SK-N-SH (cell line): ENCODE measurements around the gene E2F4. TPM values are rescaled to one million over a fixed set of nuclear protein-coding genes. Genes with fewer than 3 reads are reported as not detected.

Experiments
- CTCF ChIA-PET: fragments of 300-600, 350-600 bp; formaldehyde crosslinking; extraction: SDS; loops from one replicate; lab custom pipeline; 2021; lab: Yijun Ruan, JAX
- POLR2A ChIA-PET: fragments of 350-600 bp; sonication (Branson Sonifier 250); formaldehyde crosslinking; extraction: SDS; loops from one replicate; lab custom pipeline; 2020; ENCODE audit warnings: antibody characterized with exemption, inconsistent platforms; lab: Yijun Ruan, JAX
- DNase-seq: peaks from one replicate; pipeline ENCODE4 v3.0.0; 2012
- H2AFZ ChIP-seq: fragments of 200-600 bp; sonication (generic); 2 replicates; pipeline ENCODE4 v1.8.1; 2016; ENCODE audit warnings: antibody characterized with exemption, mild to moderate bottlenecking, low read depth
- H3F3A ChIP-seq: fragments of 200-600 bp; sonication (generic); replicated peaks from 2 replicates; pipeline ENCODE3; 2016; ENCODE audit warnings: antibody characterized with exemption, mild to moderate bottlenecking; ENCODE audit not compliant: insufficient read depth
- H3K27ac ChIP-seq, 2 experiments: fragments of 200-500 bp in 1 of 2; fragments of 200-600 bp in 1 of 2; sonication (Bioruptor generic) in 1 of 2; sonication (generic), shearing (Covaris generic) in 1 of 2; 2 replicates each; pipeline versions ENCODE4 v1.5.1 to v1.6.1; 2014 to 2016; ENCODE audit warnings: low read depth in 2 of 2, inconsistent platforms in 1 of 2, low read length in 1 of 2, mild to moderate bottlenecking in 1 of 2, mixed read lengths in 1 of 2
- H3K27me3 ChIP-seq: fragments of 200-600 bp; sonication (generic), shearing (Covaris generic); 2 replicates; pipeline ENCODE4 v1.6.1; 2016; ENCODE audit warnings: mixed run types; ENCODE audit not compliant: insufficient read depth
- H3K36me3 ChIP-seq, 2 experiments: fragments of 200-500 bp in 1 of 2; fragments of 200-600 bp in 1 of 2; sonication (Bioruptor generic) in 1 of 2; sonication (generic) in 1 of 2; replicated peaks in 1 of 2; 2 replicates each; pipeline versions ENCODE3 to v1.5.1; 2014 to 2016; ENCODE audit warnings: low read length in 1 of 2, mild to moderate bottlenecking in 1 of 2; ENCODE audit not compliant: insufficient read depth in 2 of 2, control insufficient read depth in 1 of 2
- H3K4me1 ChIP-seq, 2 experiments: fragments of 200-500 bp in 1 of 2; fragments of 200-600 bp in 1 of 2; sonication (Bioruptor generic) in 1 of 2; sonication (generic), shearing (Covaris generic) in 1 of 2; 2 replicates each; pipeline versions ENCODE4 v1.5.1 to v1.6.1; 2014 to 2016; ENCODE audit warnings: low read depth in 1 of 2, low read length in 1 of 2, mixed run types in 1 of 2; ENCODE audit not compliant: insufficient read depth in 2 of 2, control insufficient read depth in 1 of 2
- H3K4me2 ChIP-seq: fragments of 200-600 bp; sonication (generic), shearing (Covaris generic); 2 replicates; pipeline ENCODE4 v1.6.1; 2017; ENCODE audit warnings: mixed run types
- H3K4me3 ChIP-seq, 2 experiments: fragments of 200-500 bp in 1 of 2; fragments of 200-600 bp in 1 of 2; sonication (Bioruptor generic) in 1 of 2; sonication (generic), shearing (Covaris generic) in 1 of 2; 2 replicates each; pipeline versions ENCODE4 v1.5.1 to v1.8.1; 2014 to 2016; ENCODE audit warnings: low read depth in 2 of 2, inconsistent platforms in 1 of 2, low read length in 1 of 2, mild to moderate bottlenecking in 1 of 2, mixed read lengths in 1 of 2, moderate library complexity in 1 of 2
- H3K79me2 ChIP-seq: fragments of 200-600 bp; sonication (generic); 2 replicates; pipeline ENCODE4 v1.8.1; 2017; ENCODE audit warnings: mild to moderate bottlenecking; ENCODE audit not compliant: insufficient read depth
- H3K9ac ChIP-seq: fragments of 200-600 bp; sonication (generic); 2 replicates; pipeline ENCODE4 v1.6.1; 2017; ENCODE audit warnings: mixed run types
- H3K9me2 ChIP-seq: fragments of 200-600 bp; sonication (generic); 2 replicates; pipeline ENCODE4 v1.6.1; 2017; ENCODE audit warnings: mixed run types
- H3K9me3 ChIP-seq: fragments of 200-600 bp; sonication (generic); 2 replicates; pipeline ENCODE4 v1.6.1; 2017; ENCODE audit warnings: mixed run types, mild to moderate bottlenecking, moderate library complexity
- H4K20me1 ChIP-seq: fragments of 200-600 bp; sonication (generic); 2 replicates; pipeline ENCODE4 v1.6.1; 2017; ENCODE audit warnings: mild to moderate bottlenecking, mixed run types; ENCODE audit not compliant: insufficient read depth
- ELF1 ChIP-seq: IDR thresholded peaks from 2 replicates; pipeline ENCODE4 v1.4.0; 2012
- EP300 ChIP-seq, 2 experiments: IDR thresholded peaks; 2 replicates each; pipeline versions ENCODE4 v1.4.0 to v1.6.1; 2012; ENCODE audit warnings: borderline replicate concordance in 1 of 2, low read depth in 1 of 2, low read length in 1 of 2
- EZH2phosphoT487 ChIP-seq: fragments of 200-600 bp; sonication (generic); IDR thresholded peaks from 2 replicates; pipeline ENCODE4 v1.6.1; 2017; ENCODE audit warnings: low read depth, mixed run types, mild to moderate bottlenecking, antibody characterized with exemption, moderate library complexity, borderline replicate concordance
- FOSL2 ChIP-seq: IDR thresholded peaks from 2 replicates; pipeline ENCODE4 v1.4.0; 2012; ENCODE audit warnings: low read depth, mild to moderate bottlenecking, moderate library complexity, borderline replicate concordance
- GABPA ChIP-seq: IDR thresholded peaks from 2 replicates; pipeline ENCODE4 v1.4.0; 2012; ENCODE audit warnings: low read depth, mild to moderate bottlenecking
- POLR2AphosphoS5 ChIP-seq: IDR thresholded peaks from 2 replicates; pipeline ENCODE4 v1.6.1; 2012; ENCODE audit warnings: low read depth, low read length
- RAD21 ChIP-seq: IDR thresholded peaks from 2 replicates; pipeline ENCODE4 v1.6.1; 2012; ENCODE audit warnings: mild to moderate bottlenecking, low read length
- RFX5 ChIP-seq: IDR thresholded peaks from 2 replicates; pipeline ENCODE4 v1.6.1; 2012; ENCODE audit warnings: mild to moderate bottlenecking, improper control_type of control experiment, low read length
- RXRA ChIP-seq: IDR thresholded peaks from 2 replicates; pipeline ENCODE4 v1.4.0; 2012; ENCODE audit warnings: low read depth, mild to moderate bottlenecking, borderline replicate concordance
- TCF12 ChIP-seq: IDR thresholded peaks from 2 replicates; pipeline ENCODE4 v1.4.0; 2012
- TEAD4 ChIP-seq: IDR thresholded peaks from 2 replicates; pipeline ENCODE4 v1.4.0; 2012; ENCODE audit warnings: mild to moderate bottlenecking, borderline replicate concordance; ENCODE audit not compliant: insufficient read depth
- WGBS: methylation state at CpG from one replicate; pipeline ENCODE4 v1.1.6; 2017; ENCODE audit warnings: low lambda C conversion rate; 5-methylcytosine and 5-hydroxymethylcytosine counted together
- polyA plus RNA-seq, 3 experiments: library from polyadenylated mRNA; depleted of rRNA; stranded (reverse); fragments of >200 nt; gene quantifications; 2 replicates each; pipeline ENCODE4 v1.2.3, GENCODE V29; 2012
- TF ChIP-seq, protein P1 (sequence below): fragments of 150-350 bp; IDR thresholded peaks from 2 replicates; pipeline ENCODE4 v1.6.1; 2016; ENCODE audit warnings: mild to moderate bottlenecking, low read depth, low read length
- TF ChIP-seq, protein P2 (sequence below): IDR thresholded peaks from 2 replicates; pipeline ENCODE4 v1.6.1; 2012; ENCODE audit warnings: mild to moderate bottlenecking, low read depth, low read length, moderate library complexity
- TF ChIP-seq, protein P3 (sequence below): fragments of 200-600 bp; sonication (generic); IDR thresholded peaks from 2 replicates; pipeline ENCODE4 v1.6.1; 2017; ENCODE audit warnings: antibody characterized with exemption, mild to moderate bottlenecking, moderate library complexity
- TF ChIP-seq, protein P4 (sequence below): IDR thresholded peaks from 2 replicates; pipeline ENCODE4 v1.4.0; 2012; ENCODE audit warnings: low read depth, borderline replicate concordance

E2F4 gene
- polyA plus RNA-seq, 1 of the 3 experiments (the other 2 are of a cell fraction), result 168 TPM

DNA sequence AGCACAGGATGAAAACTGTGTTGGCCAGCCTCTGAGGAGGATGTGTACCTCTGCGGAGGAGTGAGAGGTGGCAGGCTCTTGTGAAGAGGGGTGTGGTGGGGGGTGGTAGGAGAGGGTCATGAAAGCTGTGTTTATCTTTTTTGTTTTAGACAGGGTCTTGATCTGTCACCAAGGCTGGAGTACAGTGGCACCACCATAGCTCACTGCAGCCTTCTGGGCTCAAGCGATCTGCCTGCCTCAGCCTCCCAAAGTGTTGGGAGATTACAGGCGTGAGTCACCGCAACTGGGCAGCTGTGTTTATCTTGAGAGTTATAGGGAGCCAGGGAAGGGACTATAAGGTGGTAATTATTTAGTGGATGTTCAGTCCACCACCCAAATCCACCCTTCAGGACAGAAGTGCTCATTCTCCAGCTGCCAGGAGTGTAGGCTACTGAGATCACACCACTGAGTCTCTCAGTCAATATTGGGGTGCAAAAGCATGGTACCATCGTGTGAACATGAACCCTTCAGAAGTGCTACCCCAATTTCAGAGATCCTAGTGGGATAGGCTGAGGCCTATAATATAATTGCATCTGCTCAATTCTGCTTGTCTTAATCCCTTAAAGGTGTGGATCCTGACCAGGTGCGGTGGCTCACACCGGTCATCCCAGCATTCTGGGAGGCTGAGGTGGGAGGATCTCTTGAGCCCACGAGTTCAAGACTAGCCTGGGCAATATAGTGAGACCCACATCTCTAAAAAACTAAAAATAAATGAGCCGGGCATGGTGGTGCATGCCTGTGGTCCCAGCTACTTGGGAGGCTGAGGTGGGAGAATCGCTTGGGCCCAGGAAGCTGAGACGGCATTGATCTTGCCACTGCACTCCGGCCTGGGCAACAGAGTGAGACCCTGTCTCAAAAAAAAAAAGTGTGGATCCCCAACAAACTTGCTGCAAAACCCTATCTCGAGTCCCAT, 1.2 kb upstream of the E2F4 start:
- DNase-seq, result no peak
- H3F3A ChIP-seq, result peaks cover 24% of the 10 kb centered on the region
- no peak overlapping the region for H3K4me3 ChIP-seq
- ChIA-PET POLR2A (interaction anchor here (1.2 kb wide), 1 partner anchor 30 kb away, joined by 3 read pairs; no protein-coding TSS in a partner anchor), CTCF (interaction anchor here (1.4 to 3.5 kb wide), 3 partner anchors 35 to 213 kb away, joined by 3 to 11 read pairs (median 9); no protein-coding TSS in a partner anchor)
- H3K36me3 ChIP-seq, result peaks cover 12 to 27% of the 10 kb centered on the region in 2 experiments
- H3K9me3 ChIP-seq, result no peaks in the 10 kb centered on the region
- no peaks in the 10 kb centered on the region for H3K9me2 ChIP-seq
- no peak overlapping the region; the same call in 1 of the 2 replicates for H3K4me2 ChIP-seq
- no peaks in the 10 kb centered on the region for H3K27me3 ChIP-seq
- WGBS, result 80% methylated on average over 13 of the region's 13 CpGs
- H3K9ac ChIP-seq, result no peak overlapping the region
- no peak overlapping the region for H2AFZ ChIP-seq
- no peak for TF ChIP-seq RFX5
- no peak for TF ChIP-seq FOSL2
- TF ChIP-seq ELF1, result no peak
- no peak for TF ChIP-seq GABPA
- no peak for TF ChIP-seq EP300 (IDR thresholded peaks at IDR 0.05; ENCODE audit: borderline replicate concordance in 1 of 2, low read depth in 1 of 2, low read length in 1 of 2)
- no peak overlapping the region for H3K27ac ChIP-seq
- H3K4me1 ChIP-seq, result peaks cover 22 to 27% of the 10 kb centered on the region in 2 experiments
- peaks cover 21% of the 10 kb centered on the region for H4K20me1 ChIP-seq
- peaks cover 41% of the 10 kb centered on the region for H3K79me2 ChIP-seq

DNA sequence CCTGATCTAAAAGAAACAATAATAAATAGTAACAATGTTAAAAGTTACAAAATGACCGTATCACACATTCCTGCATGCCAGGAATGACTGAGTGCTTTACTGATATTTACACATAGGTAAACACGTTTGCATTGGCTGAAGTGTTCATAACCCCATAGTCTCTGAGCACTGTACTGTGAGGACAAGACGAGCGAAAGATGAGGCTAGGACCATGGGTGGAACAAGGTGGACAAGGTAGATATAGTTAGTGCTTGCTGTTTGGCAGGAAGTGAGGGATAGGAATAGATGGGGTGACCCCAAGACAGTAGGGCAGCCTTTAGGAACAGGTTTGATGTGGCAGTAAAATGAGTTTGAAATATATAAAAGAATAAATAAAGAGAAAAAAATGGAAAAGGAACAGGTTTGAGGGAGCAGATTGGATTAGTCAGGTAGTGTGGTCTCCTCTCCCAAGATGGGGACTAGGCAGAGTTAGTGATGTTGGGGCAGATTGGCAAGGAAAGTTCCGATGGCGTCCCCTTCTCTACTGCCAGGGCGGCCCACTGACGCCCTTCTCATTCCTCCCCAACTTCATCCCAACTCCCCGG, 452 bp upstream of the E2F4 start:
- Histone ChIP-seq H3K4me1 (peaks cover 15 to 25% of the 10 kb centered on the region in 2 experiments; a peak in 3 of 4 replicates), H3K27ac (peak overlapping the region in 1 of 2 experiments; percentile 24; a peak in 1 of 4 replicates), H3K36me3 (peaks cover 20 to 34% of the 10 kb centered on the region in 2 experiments), H3K79me2 (peaks cover 49% of the 10 kb centered on the region), H3K9ac (no peak overlapping the region), H3K9me3 (no peaks in the 10 kb centered on the region), H3K4me3 (peak overlapping the region; percentile 96 to 99), H4K20me1 (peaks cover 21% of the 10 kb centered on the region), H3K4me2 (peak overlapping the region; percentile 100), H3F3A (peaks cover 24% of the 10 kb centered on the region), H2AFZ (no peak overlapping the region), H3K27me3 (no peaks in the 10 kb centered on the region), H3K9me2 (no peaks in the 10 kb centered on the region)
- 28% methylated on average over 9 of the region's 9 CpGs for WGBS
- no peak for DNase-seq
- no peak for TF ChIP-seq EP300 (IDR thresholded peaks at IDR 0.05; ENCODE audit: borderline replicate concordance in 1 of 2, low read depth in 1 of 2, low read length in 1 of 2)
- TF ChIP-seq, protein P1, sequence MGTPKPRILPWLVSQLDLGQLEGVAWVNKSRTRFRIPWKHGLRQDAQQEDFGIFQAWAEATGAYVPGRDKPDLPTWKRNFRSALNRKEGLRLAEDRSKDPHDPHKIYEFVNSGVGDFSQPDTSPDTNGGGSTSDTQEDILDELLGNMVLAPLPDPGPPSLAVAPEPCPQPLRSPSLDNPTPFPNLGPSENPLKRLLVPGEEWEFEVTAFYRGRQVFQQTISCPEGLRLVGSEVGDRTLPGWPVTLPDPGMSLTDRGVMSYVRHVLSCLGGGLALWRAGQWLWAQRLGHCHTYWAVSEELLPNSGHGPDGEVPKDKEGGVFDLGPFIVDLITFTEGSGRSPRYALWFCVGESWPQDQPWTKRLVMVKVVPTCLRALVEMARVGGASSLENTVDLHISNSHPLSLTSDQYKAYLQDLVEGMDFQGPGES, result no peak
- TF ChIP-seq, protein P2, sequence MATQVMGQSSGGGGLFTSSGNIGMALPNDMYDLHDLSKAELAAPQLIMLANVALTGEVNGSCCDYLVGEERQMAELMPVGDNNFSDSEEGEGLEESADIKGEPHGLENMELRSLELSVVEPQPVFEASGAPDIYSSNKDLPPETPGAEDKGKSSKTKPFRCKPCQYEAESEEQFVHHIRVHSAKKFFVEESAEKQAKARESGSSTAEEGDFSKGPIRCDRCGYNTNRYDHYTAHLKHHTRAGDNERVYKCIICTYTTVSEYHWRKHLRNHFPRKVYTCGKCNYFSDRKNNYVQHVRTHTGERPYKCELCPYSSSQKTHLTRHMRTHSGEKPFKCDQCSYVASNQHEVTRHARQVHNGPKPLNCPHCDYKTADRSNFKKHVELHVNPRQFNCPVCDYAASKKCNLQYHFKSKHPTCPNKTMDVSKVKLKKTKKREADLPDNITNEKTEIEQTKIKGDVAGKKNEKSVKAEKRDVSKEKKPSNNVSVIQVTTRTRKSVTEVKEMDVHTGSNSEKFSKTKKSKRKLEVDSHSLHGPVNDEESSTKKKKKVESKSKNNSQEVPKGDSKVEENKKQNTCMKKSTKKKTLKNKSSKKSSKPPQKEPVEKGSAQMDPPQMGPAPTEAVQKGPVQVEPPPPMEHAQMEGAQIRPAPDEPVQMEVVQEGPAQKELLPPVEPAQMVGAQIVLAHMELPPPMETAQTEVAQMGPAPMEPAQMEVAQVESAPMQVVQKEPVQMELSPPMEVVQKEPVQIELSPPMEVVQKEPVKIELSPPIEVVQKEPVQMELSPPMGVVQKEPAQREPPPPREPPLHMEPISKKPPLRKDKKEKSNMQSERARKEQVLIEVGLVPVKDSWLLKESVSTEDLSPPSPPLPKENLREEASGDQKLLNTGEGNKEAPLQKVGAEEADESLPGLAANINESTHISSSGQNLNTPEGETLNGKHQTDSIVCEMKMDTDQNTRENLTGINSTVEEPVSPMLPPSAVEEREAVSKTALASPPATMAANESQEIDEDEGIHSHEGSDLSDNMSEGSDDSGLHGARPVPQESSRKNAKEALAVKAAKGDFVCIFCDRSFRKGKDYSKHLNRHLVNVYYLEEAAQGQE, result no peak
- TF ChIP-seq EZH2phosphoT487, result no peak
- no peak for TF ChIP-seq TCF12
- TF ChIP-seq RAD21, result no peak
- TF ChIP-seq TEAD4, result no peak
- TF ChIP-seq POLR2AphosphoS5, result no peak
- TF ChIP-seq RXRA, result no peak
- TF ChIP-seq, protein P3, sequence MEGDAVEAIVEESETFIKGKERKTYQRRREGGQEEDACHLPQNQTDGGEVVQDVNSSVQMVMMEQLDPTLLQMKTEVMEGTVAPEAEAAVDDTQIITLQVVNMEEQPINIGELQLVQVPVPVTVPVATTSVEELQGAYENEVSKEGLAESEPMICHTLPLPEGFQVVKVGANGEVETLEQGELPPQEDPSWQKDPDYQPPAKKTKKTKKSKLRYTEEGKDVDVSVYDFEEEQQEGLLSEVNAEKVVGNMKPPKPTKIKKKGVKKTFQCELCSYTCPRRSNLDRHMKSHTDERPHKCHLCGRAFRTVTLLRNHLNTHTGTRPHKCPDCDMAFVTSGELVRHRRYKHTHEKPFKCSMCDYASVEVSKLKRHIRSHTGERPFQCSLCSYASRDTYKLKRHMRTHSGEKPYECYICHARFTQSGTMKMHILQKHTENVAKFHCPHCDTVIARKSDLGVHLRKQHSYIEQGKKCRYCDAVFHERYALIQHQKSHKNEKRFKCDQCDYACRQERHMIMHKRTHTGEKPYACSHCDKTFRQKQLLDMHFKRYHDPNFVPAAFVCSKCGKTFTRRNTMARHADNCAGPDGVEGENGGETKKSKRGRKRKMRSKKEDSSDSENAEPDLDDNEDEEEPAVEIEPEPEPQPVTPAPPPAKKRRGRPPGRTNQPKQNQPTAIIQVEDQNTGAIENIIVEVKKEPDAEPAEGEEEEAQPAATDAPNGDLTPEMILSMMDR, result no peak
- TF ChIP-seq, protein P4, sequence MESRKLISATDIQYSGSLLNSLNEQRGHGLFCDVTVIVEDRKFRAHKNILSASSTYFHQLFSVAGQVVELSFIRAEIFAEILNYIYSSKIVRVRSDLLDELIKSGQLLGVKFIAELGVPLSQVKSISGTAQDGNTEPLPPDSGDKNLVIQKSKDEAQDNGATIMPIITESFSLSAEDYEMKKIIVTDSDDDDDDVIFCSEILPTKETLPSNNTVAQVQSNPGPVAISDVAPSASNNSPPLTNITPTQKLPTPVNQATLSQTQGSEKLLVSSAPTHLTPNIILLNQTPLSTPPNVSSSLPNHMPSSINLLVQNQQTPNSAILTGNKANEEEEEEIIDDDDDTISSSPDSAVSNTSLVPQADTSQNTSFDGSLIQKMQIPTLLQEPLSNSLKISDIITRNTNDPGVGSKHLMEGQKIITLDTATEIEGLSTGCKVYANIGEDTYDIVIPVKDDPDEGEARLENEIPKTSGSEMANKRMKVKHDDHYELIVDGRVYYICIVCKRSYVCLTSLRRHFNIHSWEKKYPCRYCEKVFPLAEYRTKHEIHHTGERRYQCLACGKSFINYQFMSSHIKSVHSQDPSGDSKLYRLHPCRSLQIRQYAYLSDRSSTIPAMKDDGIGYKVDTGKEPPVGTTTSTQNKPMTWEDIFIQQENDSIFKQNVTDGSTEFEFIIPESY, result no peak
- CTCF ChIA-PET, result interaction anchor here (2.5 kb wide), 1 partner anchor 36 kb away, joined by 9 read pairs; no protein-coding TSS in a partner anchor
- POLR2A ChIA-PET, result interaction anchor here (1.3 kb wide), 1 partner anchor 35 kb away, joined by 4 read pairs; the partner anchor contains the start of gene TMEM208
